Body of pancreas (tissue), 4 donors: ENCODE results near the gene TMEM187.
"Not testable (repeated sequence)": the region's sequence is repeated elsewhere in the genome, so short reads cannot be mapped to it uniquely, and the experiment has no call there.

Experiments
- CTCF ChIP-seq, 7 experiments: fragments of 450-650 bp in 4 of 7; fragments of 200-600 bp in 3 of 7; sonication (generic) in 3 of 7; IDR thresholded peaks; one replicate each; pipeline ENCODE4 v1.5.1; 2016 to 2019; ENCODE audit warnings: antibody characterized with exemption in 7 of 7
- POLR2A ChIP-seq, 3 donors: fragments of 450-650 bp; IDR thresholded peaks; one replicate each; pipeline ENCODE4 v1.6.1; 2016; ENCODE audit warnings: antibody characterized with exemption in 3 of 3, mild to moderate bottlenecking in 2 of 3

DNA sequence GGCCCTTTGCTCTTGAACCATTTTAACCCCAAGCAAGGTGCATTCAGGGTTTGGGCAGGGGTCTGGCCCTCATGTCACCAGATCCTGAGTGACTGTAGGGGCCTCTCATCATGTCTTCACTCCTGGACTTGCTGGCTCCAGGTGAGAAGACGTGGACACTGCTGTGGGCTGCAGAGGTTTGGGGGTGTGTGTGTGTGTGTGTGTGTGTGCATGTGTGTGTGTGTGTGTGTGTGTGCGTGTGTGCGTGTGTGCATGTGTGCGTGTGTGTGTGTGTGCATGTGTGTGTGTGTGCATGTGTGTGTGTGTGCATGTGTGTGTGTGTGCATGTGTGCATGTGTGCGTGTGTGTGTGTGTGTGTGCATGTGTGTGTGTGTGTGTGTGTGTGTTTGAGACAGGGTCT, 21.8 kb downstream of the TMEM187 start:
- TF ChIP-seq POLR2A, CTCF (IDR thresholded peaks at IDR 0.05): not testable (repeated sequence)
